ENCODE results near the gene FSD1L.

Gene FSD1L

GRCh38 chr9:105436783-105437182 is 11.1 kb upstream of the FSD1L start:
- H3K27ac ChIP-seq, result no peak overlapping the region
- TF ChIP-seq CTCF (conservative IDR thresholded peaks at IDR 0.05) (no peak), ZFX (IDR thresholded peaks at IDR 0.05) (no peak)

- no peak overlapping the region for H3K27ac ChIP-seq
- no peak for TF ChIP-seq ZFX (IDR thresholded peaks at IDR 0.05)
- no peak for TF ChIP-seq CTCF (conservative IDR thresholded peaks at IDR 0.05)
Measured at GRCh38 chr9:105437704-105438103, 10.1 kb upstream of the FSD1L start.

DNA sequence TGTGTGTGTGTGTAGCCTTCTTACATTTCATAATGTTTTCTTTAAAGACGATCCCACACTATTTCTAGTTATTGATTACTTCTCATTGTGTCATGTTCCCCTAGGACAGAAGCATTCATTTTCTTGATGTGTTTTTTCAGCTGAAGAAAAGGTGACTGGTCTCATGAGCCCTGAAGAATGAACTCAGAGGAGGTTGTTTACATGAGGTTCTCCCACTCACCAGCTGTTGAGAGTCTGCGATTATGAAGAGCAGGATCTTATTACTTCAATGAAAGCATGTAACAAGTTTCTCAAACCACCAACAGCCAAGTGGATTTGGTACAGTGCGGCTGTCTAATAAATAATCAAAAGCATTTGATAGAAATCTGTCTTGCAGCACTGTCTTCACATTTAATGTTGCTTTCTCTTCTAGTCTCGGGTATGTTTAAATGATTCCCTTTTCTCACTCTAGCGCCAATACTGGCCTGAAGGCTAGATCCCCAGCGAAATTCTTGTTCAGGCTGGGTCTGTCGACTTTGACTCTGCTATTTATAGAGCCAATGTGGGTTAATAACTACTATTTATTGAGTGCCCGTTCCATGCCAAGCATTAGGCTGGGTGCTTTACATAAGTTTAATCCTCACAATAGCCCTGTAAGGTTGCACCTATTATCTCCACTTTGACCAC is 9.6 kb upstream of the FSD1L start:
- TF ChIP-seq CTCF (conservative IDR thresholded peaks at IDR 0.05) (no peak), ZFX (IDR thresholded peaks at IDR 0.05) (no peak)
- H3K27ac ChIP-seq, result no peak overlapping the region

GRCh38 chr9:105439428-105439827 is 8.4 kb upstream of the FSD1L start:
- TF ChIP-seq CTCF (conservative IDR thresholded peaks at IDR 0.05), result no peak
- TF ChIP-seq ZFX (IDR thresholded peaks at IDR 0.05), result no peak
- H3K27ac ChIP-seq, result no peak overlapping the region

DNA sequence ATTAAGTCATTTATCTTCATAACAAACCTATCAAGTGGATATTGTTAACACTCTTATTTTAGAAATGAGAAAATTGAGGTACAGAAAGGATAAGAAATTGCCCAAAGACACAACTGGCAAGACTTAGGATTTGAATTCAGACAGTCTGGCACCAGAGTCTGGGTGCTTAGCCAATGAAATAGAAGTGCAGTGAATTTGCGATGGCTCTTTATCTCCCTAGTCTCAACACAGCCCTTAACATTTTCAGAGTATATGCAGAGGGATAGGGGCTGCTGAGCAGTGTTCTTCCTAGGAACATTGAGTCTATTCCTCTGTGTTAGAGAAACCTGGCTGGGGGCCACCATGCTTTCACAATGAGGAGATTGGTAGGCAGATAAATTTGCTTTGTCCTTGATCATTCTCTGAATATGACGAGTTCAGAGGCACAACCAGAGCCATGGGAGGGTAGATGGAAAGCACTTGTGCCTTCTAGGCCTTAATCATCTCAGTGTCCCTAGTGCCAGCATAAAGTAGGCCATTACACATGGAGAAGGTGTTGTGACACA is 6.1 kb upstream of the FSD1L start:
- TF ChIP-seq CTCF (conservative IDR thresholded peaks at IDR 0.05) (no peak), ZFX (IDR thresholded peaks at IDR 0.05) (no peak)

DNA sequence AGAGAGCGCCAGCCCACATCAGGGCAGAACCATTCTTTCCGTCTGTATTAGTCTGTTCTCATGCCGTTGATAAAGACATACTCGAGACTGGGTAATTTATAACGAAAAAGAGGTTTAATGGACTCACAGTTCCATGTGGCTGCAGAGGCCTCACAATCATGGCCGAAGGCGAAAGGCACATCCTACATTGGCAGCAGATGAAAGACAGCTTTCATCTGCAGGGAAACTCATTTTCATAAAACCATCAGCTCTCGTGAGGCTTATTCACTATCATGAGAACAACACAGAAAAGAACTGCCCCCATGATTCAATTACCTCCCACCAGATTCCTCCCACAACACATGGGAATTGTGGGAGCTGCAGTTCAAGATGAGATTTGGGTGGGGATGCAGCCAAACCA is 4.7 kb upstream of the FSD1L start:
- no peak overlapping the region for H3K27ac ChIP-seq
- no peak for TF ChIP-seq CTCF (conservative IDR thresholded peaks at IDR 0.05)
- TF ChIP-seq ZFX (IDR thresholded peaks at IDR 0.05), result no peak

More for the DNA sequence above, 6.1 kb upstream of the FSD1L start:
- no peak overlapping the region for H3K27ac ChIP-seq

GRCh38 chr9:105444130-105444529 is 3.7 kb upstream of the FSD1L start:
- no peak overlapping the region for H3K27ac ChIP-seq
- no peak for TF ChIP-seq CTCF (conservative IDR thresholded peaks at IDR 0.05)
- no peak for TF ChIP-seq ZFX (IDR thresholded peaks at IDR 0.05)
